Stomach (tissue), 9 donors: Measurements from ENCODE around the gene UQCRC1. TPM values are rescaled to one million over a fixed set of nuclear protein-coding genes. Genes with fewer than 3 reads are reported as not detected.

Experiments used
- DNase-seq, 2 donors: peaks; one replicate each; pipeline versions ENCODE4 v3.0.0 to v3.0.0-alpha.2; 2013 to 2019
- H3K27ac ChIP-seq, 5 donors: fragments of 200-600 bp in 4 of 5; sonication (generic) in 4 of 5; one replicate each; pipeline ENCODE4 v1.5.1; 2013 to 2019; ENCODE audit warnings: mild to moderate bottlenecking in 1 of 5, moderate library complexity in 1 of 5
- H3K27me3 ChIP-seq, 3 donors: fragments of 200-600 bp; sonication (generic); one replicate each; pipeline ENCODE4 v1.5.1; 2017 to 2019; ENCODE audit warnings: mixed run types in 1 of 3
- H3K36me3 ChIP-seq, 4 donors: fragments of 200-600 bp; sonication (generic); 1 replicate in 3 of 4; 2 replicates in 1 of 4; pipeline ENCODE4 v1.5.1; 2016 to 2019
- H3K4me1 ChIP-seq, 4 donors: fragments of 200-600 bp; sonication (generic); one replicate each; pipeline ENCODE4 v1.5.1; 2016 to 2019
- H3K4me3 ChIP-seq, 4 donors: fragments of 200-600 bp; sonication (generic) in 3 of 4; one replicate each; pipeline ENCODE4 v1.5.1; 2016 to 2019; ENCODE audit warnings: mild to moderate bottlenecking in 1 of 4
- H3K9me3 ChIP-seq, 4 donors: fragments of 200-600 bp; sonication (generic); one replicate each; pipeline ENCODE4 v1.5.1; 2016 to 2019
- CTCF ChIP-seq, 7 experiments: fragments of 450-650 bp in 4 of 7; fragments of 200-600 bp in 3 of 7; sonication (generic) in 3 of 7; IDR thresholded peaks; one replicate each; pipeline ENCODE4 v1.5.1; 2016 to 2019; ENCODE audit warnings: antibody characterized with exemption in 7 of 7, control low read depth in 2 of 7, mild to moderate bottlenecking in 1 of 7
- EP300 ChIP-seq: sonication (generic); formaldehyde crosslinking; IDR thresholded peaks from one replicate; pipeline ENCODE4 v1.6.1; 2017; ENCODE audit warnings: antibody characterized with exemption
- POLR2A ChIP-seq, 4 donors: fragments of 450-650 bp; IDR thresholded peaks; one replicate each; pipeline ENCODE4 v1.6.1; 2016; ENCODE audit warnings: antibody characterized with exemption in 4 of 4, control low read depth in 2 of 4, mild to moderate bottlenecking in 1 of 4, moderate library complexity in 1 of 4
- POLR2AphosphoS5 ChIP-seq, 3 donors: sonication (generic); formaldehyde crosslinking; IDR thresholded peaks; one replicate each; pipeline ENCODE4 v1.6.1; 2016; ENCODE audit warnings: antibody characterized with exemption in 3 of 3
- WGBS, 5 donors: extraction: QIAGEN DNeasy Blood & Tissue Kit in 3 of 5; methylation state at CpG; one replicate each; pipeline versions ENCODE4 v1.1.5 to v1.1.7; 2013 to 2018; 5-methylcytosine and 5-hydroxymethylcytosine counted together
- intact Hi-C: fragments of 100-400 bp; cut with DNase I; formaldehyde crosslinking; loops from one replicate; pipeline ENCODE4 v1.15.1; 2023; ENCODE audit warnings: low total_unique reads
- polyA plus RNA-seq, 3 donors: library from polyadenylated mRNA; stranded (reverse); fragments of 200-250 nt; gene quantifications; one replicate each; pipeline ENCODE4 v1.2.3, GENCODE V29; 2013
- total RNA-seq, 5 donors: library from RNA; depleted of rRNA; stranded (reverse); fragments of >200 nt; gene quantifications; one replicate each; pipeline versions ENCODE4 v1.1.0 to v1.2.3, GENCODE V29; 2014 to 2016
- donor health status: healthy with polysubstance abuse.
- donor health status: Bipolar disorder and iron deficiency.
- donor health status: healthy.

The UQCRC1 gene
- total and polyA plus RNA-seq, 8 donors, result 178 to 568 (median 277) TPM

GRCh38 chr3:48576647-48577046 lies 32.8 kb downstream of the UQCRC1 start:
- Histone ChIP-seq H3K27me3 (no peaks in the 10 kb centered on the region), H3K9me3 (no peaks in the 10 kb centered on the region), H3K36me3 (peaks cover 0 to 4% (median 0%) of the 10 kb centered on the region in 4 donors), H3K4me1 (no peaks in the 10 kb centered on the region), H3K4me3 (no peak overlapping the region), H3K27ac (no peak overlapping the region)
- intact Hi-C loops, result no loop called here
- TF ChIP-seq POLR2AphosphoS5 (IDR thresholded peaks at IDR 0.05) (no peak), POLR2A (IDR thresholded peaks at IDR 0.05) (no peak), EP300 (no peak)
- DNase-seq, result no peak
- WGBS, 5 donors, result 66 to 82% (median 71%) methylated on average over 3 to 4 of the region's 4 CpGs

- Histone ChIP-seq H3K9me3 (no peaks in the 10 kb centered on the region), H3K27me3 (no peaks in the 10 kb centered on the region), H3K36me3 (peaks cover 0 to 4% (median 0%) of the 10 kb centered on the region in 4 donors), H3K4me3 (no peak overlapping the region), H3K27ac (no peak overlapping the region), H3K4me1 (no peaks in the 10 kb centered on the region)
- TF ChIP-seq CTCF (IDR thresholded peaks at IDR 0.05) (no peak), POLR2A (IDR thresholded peaks at IDR 0.05) (no peak), POLR2AphosphoS5 (IDR thresholded peaks at IDR 0.05) (no peak), EP300 (no peak)
- DNase-seq, result no peak
- intact Hi-C loops, result no loop called here
- 77 to 93% (median 86%) methylated on average over 10 to 17 of the region's 17 CpGs for WGBS, 5 donors
These were observed 34.1 kb downstream of the UQCRC1 start for GRCh38 chr3:48575366-48575765.

- no peak for TF ChIP-seq EP300
- TF ChIP-seq POLR2AphosphoS5 (IDR thresholded peaks at IDR 0.05), result no peak
- TF ChIP-seq POLR2A (IDR thresholded peaks at IDR 0.05), result no peak
- TF ChIP-seq CTCF (IDR thresholded peaks at IDR 0.05), result no peak
- Histone ChIP-seq H3K9me3 (no peaks in the 10 kb centered on the region), H3K27ac (no peak overlapping the region), H3K36me3 (peaks cover 0 to 4% (median 0%) of the 10 kb centered on the region in 4 donors), H3K4me3 (no peak overlapping the region), H3K27me3 (no peaks in the 10 kb centered on the region), H3K4me1 (no peaks in the 10 kb centered on the region)
- intact Hi-C loops, result no loop called here
- no peak for DNase-seq
- 89 to 100% (median 95%) methylated on average over 4 to 10 of the region's 10 CpGs for WGBS, 5 donors
These were observed 35.4 kb downstream of the UQCRC1 start for GRCh38 chr3:48573973-48574585.

GRCh38 chr3:48572517-48572916 lies 36.9 kb downstream of the UQCRC1 start:
- WGBS, 5 donors, result 78 to 88% (median 86%) methylated on average over 2 to 7 of the region's 7 CpGs
- no peaks in the 10 kb centered on the region for H3K27me3 ChIP-seq
- no peaks in the 10 kb centered on the region for H3K9me3 ChIP-seq
- H3K4me1 ChIP-seq, result no peaks in the 10 kb centered on the region
- intact Hi-C loops, result no loop called here
- no peak for TF ChIP-seq EP300
- no peak for TF ChIP-seq POLR2A (IDR thresholded peaks at IDR 0.05)
- TF ChIP-seq POLR2AphosphoS5 (IDR thresholded peaks at IDR 0.05), result no peak
- no peak for TF ChIP-seq CTCF (IDR thresholded peaks at IDR 0.05)
- no peak for DNase-seq
- no peak overlapping the region for H3K27ac ChIP-seq
- no peak overlapping the region for H3K4me3 ChIP-seq
- H3K36me3 ChIP-seq, result no peaks in the 10 kb centered on the region

GRCh38 chr3:48571938-48572337 lies 37.5 kb downstream of the UQCRC1 start:
- Histone ChIP-seq H3K9me3 (no peaks in the 10 kb centered on the region), H3K4me3 (no peak overlapping the region), H3K27ac (no peak overlapping the region), H3K27me3 (no peaks in the 10 kb centered on the region), H3K36me3 (no peaks in the 10 kb centered on the region), H3K4me1 (no peaks in the 10 kb centered on the region)
- intact Hi-C loops, result no loop called here
- TF ChIP-seq CTCF (IDR thresholded peaks at IDR 0.05), result no peak
- no peak for TF ChIP-seq EP300
- TF ChIP-seq POLR2AphosphoS5 (IDR thresholded peaks at IDR 0.05), result no peak
- no peak for TF ChIP-seq POLR2A (IDR thresholded peaks at IDR 0.05)
- DNase-seq, result no peak
- WGBS, 5 donors, result 76 to 89% (median 81%) methylated on average over 8 to 12 of the region's 12 CpGs
